HCT116 (cell line): ENCODE measurements around the gene CRYBG2. TPM values are rescaled to one million over a fixed set of nuclear protein-coding genes. Genes with fewer than 3 reads are reported as not detected.
A peak's percentile ranks its signal among the peaks of the same experiment; 100 is the strongest.

Source experiments
- ATAC-seq: fragments of 200-7000 bp; cut with Tn5 transposase; 2 replicates; pipeline ENCODE4 v1.9.1; 2020; ENCODE audit warnings: mild to moderate bottlenecking, moderate library complexity
- BruUV-seq: library from RNA; stranded (reverse); fragments of 400-500 nt; replicated peaks from 2 replicates; lab custom pipeline; 2021; lab: Mats Ljungman, UMichigan
- CTCF ChIA-PET: fragments of 300-600 bp; sonication (Branson Sonifier 250); formaldehyde crosslinking; loops from one replicate; lab custom pipeline; 2021; ENCODE audit warnings: antibody characterized with exemption; lab: Charles Lee
- POLR2A ChIA-PET: fragments of 300-600, 350-600 bp; sonication (Branson Sonifier 250); formaldehyde crosslinking; loops from one replicate; lab custom pipeline; 2021; ENCODE audit warnings: antibody characterized with exemption; lab: Charles Lee
- RAD21 ChIA-PET, 2 experiments: fragments of 300-600 bp; sonication (Branson Sonifier 250); formaldehyde crosslinking; loops; one replicate each; lab custom pipeline; 2023; ENCODE audit warnings: low total read pairs in 2 of 2; ENCODE audit not compliant: uncharacterized antibody in 2 of 2, unreplicated experiment in 2 of 2, low non-redundant PET in 1 of 2; lab: Charles Lee
- DNase-seq: peaks from one replicate; pipeline ENCODE4 v3.0.0-alpha.2; 2010; ENCODE audit warnings: low read depth, low spot score
- H2AFZ ChIP-seq: fragments of 200-600 bp; shearing (Covaris generic), sonication (generic); 2 replicates; pipeline ENCODE4 v1.6.1; 2017; ENCODE audit warnings: low read depth, mixed run types, mixed read lengths, antibody characterized with exemption, low read length; ENCODE audit not compliant: poor library complexity, severe bottlenecking
- H3K27ac ChIP-seq: 2 replicates; pipeline ENCODE4 v1.5.1; 2012; ENCODE audit warnings: low read depth, low read length
- H3K27me3 ChIP-seq: fragments of 200-600 bp; sonication (generic); 2 replicates; pipeline ENCODE4 v1.6.1; 2016; ENCODE audit warnings: mixed run types, low read length, mixed read lengths; ENCODE audit not compliant: insufficient read depth
- H3K36me3 ChIP-seq, 2 experiments: fragments of 200-500 bp in 1 of 2; fragments of 200-600 bp in 1 of 2; sonication (Bioruptor generic) in 1 of 2; sonication (generic) in 1 of 2; 2 replicates each; pipeline versions ENCODE4 v1.5.1 to v1.6.1; 2014 to 2016; ENCODE audit warnings: low read length in 2 of 2, inconsistent platforms in 1 of 2, mixed read lengths in 1 of 2, mixed run types in 1 of 2; ENCODE audit not compliant: insufficient read depth in 2 of 2, control insufficient read depth in 1 of 2
- H3K4me1 ChIP-seq, 2 experiments: fragments of 200-600 bp in 1 of 2; sonication (generic) in 1 of 2; 2 replicates each; pipeline versions ENCODE4 v1.5.1 to v1.6.1; 2012 to 2017; ENCODE audit warnings: low read length in 2 of 2, inconsistent platforms in 1 of 2, mild to moderate bottlenecking in 1 of 2, mixed read lengths in 1 of 2, mixed run types in 1 of 2, moderate library complexity in 1 of 2; ENCODE audit not compliant: insufficient read depth in 2 of 2, control insufficient read depth in 1 of 2
- H3K4me2 ChIP-seq: fragments of 200-600 bp; sonication (generic); 2 replicates; pipeline ENCODE4 v1.6.1; 2017; ENCODE audit warnings: mixed run types, low read length, mixed read lengths
- H3K4me3 ChIP-seq, 2 experiments: fragments of 200-600 bp in 1 of 2; sonication (generic) in 1 of 2; replicated peaks in 1 of 2; 2 replicates each; pipeline ENCODE4 v1.5.1; 2011 to 2016; ENCODE audit warnings: low read length in 2 of 2, control low read depth in 1 of 2, low read depth in 1 of 2, mild to moderate bottlenecking in 1 of 2, mixed read lengths in 1 of 2, mixed run types in 1 of 2
- H3K79me2 ChIP-seq: fragments of 200-600 bp; sonication (generic); 2 replicates; pipeline ENCODE4 v1.6.1; 2017; ENCODE audit warnings: mild to moderate bottlenecking, mixed run types, low read length, moderate library complexity, mixed read lengths; ENCODE audit not compliant: insufficient read depth
- H3K9ac ChIP-seq: fragments of 200-600 bp; sonication (generic); 2 replicates; pipeline ENCODE4 v1.6.1; 2016; ENCODE audit warnings: low read length, mixed read lengths
- H3K9me2 ChIP-seq: fragments of 200-600 bp; sonication (generic), shearing (Covaris generic); 2 replicates; pipeline ENCODE4 v1.6.1; 2017; ENCODE audit warnings: mixed run types, mild to moderate bottlenecking, moderate library complexity; ENCODE audit not compliant: insufficient read depth
- H3K9me3 ChIP-seq, 2 experiments: fragments of 200-500 bp in 1 of 2; fragments of 200-600 bp in 1 of 2; sonication (Bioruptor generic) in 1 of 2; sonication (generic) in 1 of 2; 2 replicates each; pipeline ENCODE4 v1.6.1; 2014 to 2017; ENCODE audit warnings: low read length in 2 of 2, mixed read lengths in 2 of 2, inconsistent platforms in 1 of 2, low read depth in 1 of 2, mild to moderate bottlenecking in 1 of 2, mixed run types in 1 of 2, moderate library complexity in 1 of 2; ENCODE audit not compliant: control insufficient read depth in 1 of 2, insufficient read depth in 1 of 2
- H4K20me1 ChIP-seq: fragments of 200-600 bp; sonication (generic), shearing (Covaris generic); 2 replicates; pipeline ENCODE4 v1.6.1; 2017; ENCODE audit warnings: mixed run types, mild to moderate bottlenecking, moderate library complexity; ENCODE audit not compliant: insufficient read depth
- CTCF ChIP-seq, 3 experiments: fragments of 200-600 bp in 1 of 3; sonication (generic) in 1 of 3; IDR thresholded peaks in 2 of 3; conservative IDR thresholded peaks in 1 of 3; 2 replicates each; pipeline ENCODE4 v1.5.1; 2012 to 2017; ENCODE audit warnings: low read depth in 2 of 3, low read length in 2 of 3, antibody characterized with exemption in 1 of 3, borderline replicate concordance in 1 of 3, control low read depth in 1 of 3, mild to moderate bottlenecking in 1 of 3, mixed read lengths in 1 of 3, mixed run types in 1 of 3, moderate library complexity in 1 of 3; ENCODE audit not compliant: insufficient read depth in 1 of 3
- MAX ChIP-seq: IDR thresholded peaks from 2 replicates; pipeline ENCODE4 v1.6.1; 2012
- RAD21 ChIP-seq: IDR thresholded peaks from 2 replicates; pipeline ENCODE4 v1.6.1; 2012; ENCODE audit warnings: low read depth, mild to moderate bottlenecking
- YY1 ChIP-seq: IDR thresholded peaks from 2 replicates; pipeline ENCODE4 v1.6.1; 2011; ENCODE audit warnings: low read length, low read depth, moderate library complexity, mild to moderate bottlenecking; ENCODE audit not compliant: insufficient replicate concordance; ENCODE audit errors: extremely low read depth
- intact Hi-C: fragments of 100-400 bp; cut with micrococcal nuclease; formaldehyde crosslinking; loops from 2 replicates; pipeline ENCODE4 v1.10.0; 2022
- total RNA-seq: library from RNA; stranded (reverse); gene quantifications from one replicate; pipeline ENCODE4 v1.2.1, GENCODE V29; 2021; ENCODE audit not compliant: unreplicated experiment

The CRYBG2 gene
- total RNA-seq, 1 experiment from 2014 or later = 10.5 TPM

GRCh38 chr1:26363549-26364448, 9.9 kb upstream of the CRYBG2 start:
- ChIA-PET RAD21 (interaction anchor here in 1 of 2 experiments (1.4 kb wide), 1 partner anchor 79 kb away, joined by 3 read pairs; no protein-coding TSS in a partner anchor), CTCF (interaction anchor here (0.6 to 3.7 kb wide), 10 partner anchors 10 to 219 kb away, joined by 3 to 19 read pairs (median 4); partner anchors contain the start of gene CRYBG2), POLR2A (interaction anchor here (0.7 to 0.8 kb wide), 2 partner anchors 10 kb away, joined by 3 read pairs; partner anchors contain the start of gene CRYBG2)
- Histone ChIP-seq H3K4me3 (no peak overlapping the region), H3K9me3 (no peaks in the 10 kb centered on the region), H3K9me2 (no peaks in the 10 kb centered on the region), H3K27me3 (no peaks in the 10 kb centered on the region), H3K27ac (no peak overlapping the region), H2AFZ (peak overlapping the region; percentile 93), H3K79me2 (no peaks in the 10 kb centered on the region), H4K20me1 (no peaks in the 10 kb centered on the region), H3K4me1 (peaks cover 7 to 21% of the 10 kb centered on the region in 2 experiments; a peak in 3 of 4 replicates), H3K36me3 (no peaks in the 10 kb centered on the region), H3K4me2 (peak overlapping the region; percentile 52), H3K9ac (no peak overlapping the region)
- TF ChIP-seq RAD21 = peak; percentile 89
- peak; percentile 52 for TF ChIP-seq YY1
- TF ChIP-seq CTCF (IDR thresholded peaks at IDR 0.05 in 2 of 3, conservative IDR thresholded peaks at IDR 0.05 in 1 of 3; ENCODE audit: borderline replicate concordance in 1 of 3, insufficient read depth in 1 of 3, low read depth in 2 of 3, low read length in 2 of 3) = peak; percentile 89 to 98 (median 98)
- no peak for TF ChIP-seq MAX
- peak; percentile 33 for DNase-seq
- intact Hi-C loops = loop anchor here (1.0 kb wide), 1 partner anchor 78 kb away; no protein-coding TSS in a partner anchor
- no TSS peak for BruUV-seq
- peak; percentile 87 for ATAC-seq
